ENCODE measurements around the gene CDH22.

DNA sequence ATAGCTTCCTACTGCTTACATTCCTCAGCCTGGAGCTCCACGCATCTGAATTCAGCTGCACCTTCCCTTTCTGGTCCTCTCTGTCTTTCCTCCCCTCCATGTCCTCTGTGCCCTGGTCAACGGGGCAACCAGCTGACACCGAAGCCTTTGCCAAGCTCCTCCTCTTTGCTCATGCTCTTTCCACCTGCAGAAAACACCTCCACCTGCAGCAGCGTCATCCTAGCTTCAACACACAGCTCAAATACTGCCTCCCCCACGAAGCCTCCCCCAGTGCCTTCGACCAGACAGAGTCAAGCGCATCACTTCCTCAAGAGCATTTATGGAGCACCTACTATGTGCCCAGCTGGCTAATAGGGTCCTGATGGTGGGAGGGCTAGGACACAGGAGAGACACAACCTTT is 9.2 kb downstream of the CDH22 start:
- TF ChIP-seq POLR2AphosphoS5 (IDR thresholded peaks at IDR 0.05; ENCODE audit: low read depth, low read length) (no peak), TAF1 (IDR thresholded peaks at IDR 0.05; ENCODE audit: borderline replicate concordance, insufficient read depth, low read length) (no peak), SIN3A (IDR thresholded peaks at IDR 0.05; ENCODE audit: borderline replicate concordance, insufficient read depth, low read length) (no peak), FOXP2 (optimal IDR thresholded peaks at IDR 0.05; ENCODE audit: borderline replicate concordance, extremely low read depth, extremely low read length, insufficient read depth) (no peak)
- TF ChIP-seq, protein P1, sequence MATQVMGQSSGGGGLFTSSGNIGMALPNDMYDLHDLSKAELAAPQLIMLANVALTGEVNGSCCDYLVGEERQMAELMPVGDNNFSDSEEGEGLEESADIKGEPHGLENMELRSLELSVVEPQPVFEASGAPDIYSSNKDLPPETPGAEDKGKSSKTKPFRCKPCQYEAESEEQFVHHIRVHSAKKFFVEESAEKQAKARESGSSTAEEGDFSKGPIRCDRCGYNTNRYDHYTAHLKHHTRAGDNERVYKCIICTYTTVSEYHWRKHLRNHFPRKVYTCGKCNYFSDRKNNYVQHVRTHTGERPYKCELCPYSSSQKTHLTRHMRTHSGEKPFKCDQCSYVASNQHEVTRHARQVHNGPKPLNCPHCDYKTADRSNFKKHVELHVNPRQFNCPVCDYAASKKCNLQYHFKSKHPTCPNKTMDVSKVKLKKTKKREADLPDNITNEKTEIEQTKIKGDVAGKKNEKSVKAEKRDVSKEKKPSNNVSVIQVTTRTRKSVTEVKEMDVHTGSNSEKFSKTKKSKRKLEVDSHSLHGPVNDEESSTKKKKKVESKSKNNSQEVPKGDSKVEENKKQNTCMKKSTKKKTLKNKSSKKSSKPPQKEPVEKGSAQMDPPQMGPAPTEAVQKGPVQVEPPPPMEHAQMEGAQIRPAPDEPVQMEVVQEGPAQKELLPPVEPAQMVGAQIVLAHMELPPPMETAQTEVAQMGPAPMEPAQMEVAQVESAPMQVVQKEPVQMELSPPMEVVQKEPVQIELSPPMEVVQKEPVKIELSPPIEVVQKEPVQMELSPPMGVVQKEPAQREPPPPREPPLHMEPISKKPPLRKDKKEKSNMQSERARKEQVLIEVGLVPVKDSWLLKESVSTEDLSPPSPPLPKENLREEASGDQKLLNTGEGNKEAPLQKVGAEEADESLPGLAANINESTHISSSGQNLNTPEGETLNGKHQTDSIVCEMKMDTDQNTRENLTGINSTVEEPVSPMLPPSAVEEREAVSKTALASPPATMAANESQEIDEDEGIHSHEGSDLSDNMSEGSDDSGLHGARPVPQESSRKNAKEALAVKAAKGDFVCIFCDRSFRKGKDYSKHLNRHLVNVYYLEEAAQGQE (IDR thresholded peaks at IDR 0.05; ENCODE audit: insufficient read depth in 1 of 2, low read depth in 2 of 2, low read length in 2 of 2) = no peak
